H4 (cell line): Measurements from ENCODE around the gene KCNQ1. TPM values are rescaled to one million over a fixed set of nuclear protein-coding genes. Genes with fewer than 3 reads are reported as not detected.

Experiments used
- DNase-seq: peaks from one replicate; pipeline ENCODE4 v3.0.0-alpha.2; 2015; ENCODE audit warnings: low spot score
- total RNA-seq: library from RNA; depleted of rRNA; stranded (reverse); fragments of >200 nt; shearing (Covaris generic); gene quantifications from 2 replicates; pipeline ENCODE4 v1.2.3, GENCODE V29; 2014

The KCNQ1 gene
- total RNA-seq, 1 experiment from 2014 or later = 0.04 TPM

GRCh38 chr11:2647167-2647566 is 202.4 kb downstream of the KCNQ1 start:
- no peak for DNase-seq

GRCh38 chr11:2647953-2648352 is 203.1 kb downstream of the KCNQ1 start:
- no peak for DNase-seq

GRCh38 chr11:2649400-2649799 is 204.6 kb downstream of the KCNQ1 start:
- no peak for DNase-seq

GRCh38 chr11:2649848-2650247 is 205.0 kb downstream of the KCNQ1 start:
- DNase-seq = no peak

GRCh38 chr11:2650343-2650867 is 205.6 kb downstream of the KCNQ1 start:
- no peak for DNase-seq

GRCh38 chr11:2651054-2651617 is 206.3 kb downstream of the KCNQ1 start:
- no peak for DNase-seq

- no peak for DNase-seq
These were observed 207.0 kb downstream of the KCNQ1 start for GRCh38 chr11:2651826-2652271.

- no peak for DNase-seq
These were observed 207.8 kb downstream of the KCNQ1 start for GRCh38 chr11:2652333-2653197.

GRCh38 chr11:2653198-2653551 is 208.4 kb downstream of the KCNQ1 start:
- no peak for DNase-seq

GRCh38 chr11:2653930-2654739 is 209.3 kb downstream of the KCNQ1 start:
- DNase-seq = peak; percentile 2

- peak; percentile 2 for DNase-seq
These were observed 210.4 kb downstream of the KCNQ1 start for GRCh38 chr11:2655016-2655719.

GRCh38 chr11:2655834-2656622 is 211.2 kb downstream of the KCNQ1 start:
- DNase-seq = peak; percentile 65

GRCh38 chr11:2656859-2657258 is 212.1 kb downstream of the KCNQ1 start:
- peak; percentile 4 for DNase-seq

- peak; percentile 1 for DNase-seq
These were observed 213.0 kb downstream of the KCNQ1 start for GRCh38 chr11:2657697-2658284.

GRCh38 chr11:2660357-2660939 is 215.6 kb downstream of the KCNQ1 start:
- DNase-seq = no peak

GRCh38 chr11:2661173-2662023 is 216.6 kb downstream of the KCNQ1 start:
- no peak for DNase-seq

- no peak for DNase-seq
These were observed 217.2 kb downstream of the KCNQ1 start for GRCh38 chr11:2662024-2662312.

- DNase-seq = no peak
These were observed 217.9 kb downstream of the KCNQ1 start for GRCh38 chr11:2662430-2663299.
